ENCODE results near the gene C4BPA. TPM values are rescaled to one million over a fixed set of nuclear protein-coding genes. Genes with fewer than 3 reads are reported as not detected.

Gene C4BPA
- total RNA-seq, 1 donor from 2014 or later: not detected

GRCh38 chr1:207077012-207077411 lies 27.0 kb upstream of the C4BPA start:
- no peak for DNase-seq (ENCODE audit: low read depth, low spot score)

- DNase-seq (ENCODE audit: low read depth, low spot score): no peak
Measured at GRCh38 chr1:207077470-207078377, 26.3 kb upstream of the C4BPA start.

- DNase-seq (ENCODE audit: low read depth, low spot score): no peak
Measured at GRCh38 chr1:207078578-207079132, 25.4 kb upstream of the C4BPA start.

- no peak for DNase-seq (ENCODE audit: low read depth, low spot score)
Measured at GRCh38 chr1:207079706-207080241, 24.3 kb upstream of the C4BPA start.

- DNase-seq (ENCODE audit: low read depth, low spot score): no peak
Measured at GRCh38 chr1:207081088-207081487, 22.9 kb upstream of the C4BPA start.

- no peak for DNase-seq (ENCODE audit: low read depth, low spot score)
Measured at GRCh38 chr1:207081806-207082205, 22.2 kb upstream of the C4BPA start.

- no peak for DNase-seq (ENCODE audit: low read depth, low spot score)
Measured at GRCh38 chr1:207084232-207084631, 19.8 kb upstream of the C4BPA start.

GRCh38 chr1:207084701-207085180 lies 19.3 kb upstream of the C4BPA start:
- DNase-seq (ENCODE audit: low read depth, low spot score): peak; percentile 32

GRCh38 chr1:207085887-207086286 lies 18.1 kb upstream of the C4BPA start:
- DNase-seq (ENCODE audit: low read depth, low spot score): no peak

GRCh38 chr1:207088161-207088560 lies 15.9 kb upstream of the C4BPA start:
- DNase-seq (ENCODE audit: low read depth, low spot score): no peak

GRCh38 chr1:207088701-207089626 lies 15.1 kb upstream of the C4BPA start, which contains the start of gene C4BPB:
Gene C4BPB (plus strand): TSS chr1:207088860. CDS start chr1:207089532, 672 bp downstream.
- DNase-seq (ENCODE audit: low read depth, low spot score): no peak

- no peak for DNase-seq (ENCODE audit: low read depth, low spot score)
Measured at GRCh38 chr1:207089627-207090355, 14.2 kb upstream of the C4BPA start.

GRCh38 chr1:207091200-207091908 lies 12.7 kb upstream of the C4BPA start:
- no peak for DNase-seq (ENCODE audit: low read depth, low spot score)

GRCh38 chr1:207093944-207094343 lies 10.1 kb upstream of the C4BPA start:
- no peak for DNase-seq (ENCODE audit: low read depth, low spot score)

- no peak for DNase-seq (ENCODE audit: low read depth, low spot score)
Measured at GRCh38 chr1:207097871-207098324, 6.1 kb upstream of the C4BPA start.

GRCh38 chr1:207101720-207102119 lies 2.3 kb upstream of the C4BPA start:
- DNase-seq (ENCODE audit: low read depth, low spot score): no peak

GRCh38 chr1:207102146-207102545 lies 1.9 kb upstream of the C4BPA start:
- DNase-seq (ENCODE audit: low read depth, low spot score): no peak

- DNase-seq (ENCODE audit: low read depth, low spot score): no peak
Measured at GRCh38 chr1:207102659-207103058, 1.4 kb upstream of the C4BPA start.

GRCh38 chr1:207109004-207109403 lies 5.0 kb downstream of the C4BPA start:
- DNase-seq (ENCODE audit: low read depth, low spot score): no peak

All from pulmonary artery endothelial cell (primary cell).